ENCODE results near the gene METTL1. TPM values are rescaled to one million over a fixed set of nuclear protein-coding genes. Genes with fewer than 3 reads are reported as not detected.

Gene METTL1
- total and polyA plus RNA-seq, 2 experiments from 2014 or later: 8.6 to 31.1 TPM

DNA sequence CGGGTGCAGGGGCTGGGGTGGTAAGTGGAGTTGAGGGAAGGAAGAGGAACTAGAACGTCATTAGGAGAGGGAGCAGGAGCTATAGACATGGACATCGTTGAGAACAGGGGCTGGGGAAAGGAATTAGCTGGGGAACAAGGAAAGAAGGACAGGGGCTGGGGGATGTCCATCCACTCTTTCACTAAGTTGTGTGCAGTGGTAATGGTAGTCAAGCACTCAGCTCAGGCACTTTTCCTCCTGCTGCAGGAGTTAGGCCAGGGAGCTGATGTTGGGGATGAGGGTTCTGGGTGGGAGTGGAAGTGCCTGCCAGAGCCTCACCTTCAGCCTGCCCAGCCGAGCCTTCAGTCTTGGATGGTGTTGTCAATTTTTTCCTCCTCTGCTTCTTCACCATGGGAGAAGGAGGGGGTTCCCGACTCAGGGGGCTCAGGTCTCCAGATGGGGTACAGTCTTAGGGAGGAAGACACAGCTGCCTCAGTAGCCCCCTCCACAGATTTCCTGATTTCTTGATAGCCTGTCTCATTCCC, 42.5 kb downstream of the METTL1 start:
- H3K36me3 ChIP-seq (replicated peaks; ENCODE audit: insufficient read depth, low read depth): no peaks in the 10 kb centered on the region
- H3K27ac ChIP-seq: no peak overlapping the region
- H3K79me2 ChIP-seq: no peaks in the 10 kb centered on the region
- H3K4me3 ChIP-seq: no peak overlapping the region
- H3K27me3 ChIP-seq: peaks cover 90% of the 10 kb centered on the region
- H3K9me2 ChIP-seq (replicated peaks; ENCODE audit: insufficient read depth): no peaks in the 10 kb centered on the region
- DNase-seq (ENCODE audit: low spot score): no peak
- TF ChIP-seq, protein P1, sequence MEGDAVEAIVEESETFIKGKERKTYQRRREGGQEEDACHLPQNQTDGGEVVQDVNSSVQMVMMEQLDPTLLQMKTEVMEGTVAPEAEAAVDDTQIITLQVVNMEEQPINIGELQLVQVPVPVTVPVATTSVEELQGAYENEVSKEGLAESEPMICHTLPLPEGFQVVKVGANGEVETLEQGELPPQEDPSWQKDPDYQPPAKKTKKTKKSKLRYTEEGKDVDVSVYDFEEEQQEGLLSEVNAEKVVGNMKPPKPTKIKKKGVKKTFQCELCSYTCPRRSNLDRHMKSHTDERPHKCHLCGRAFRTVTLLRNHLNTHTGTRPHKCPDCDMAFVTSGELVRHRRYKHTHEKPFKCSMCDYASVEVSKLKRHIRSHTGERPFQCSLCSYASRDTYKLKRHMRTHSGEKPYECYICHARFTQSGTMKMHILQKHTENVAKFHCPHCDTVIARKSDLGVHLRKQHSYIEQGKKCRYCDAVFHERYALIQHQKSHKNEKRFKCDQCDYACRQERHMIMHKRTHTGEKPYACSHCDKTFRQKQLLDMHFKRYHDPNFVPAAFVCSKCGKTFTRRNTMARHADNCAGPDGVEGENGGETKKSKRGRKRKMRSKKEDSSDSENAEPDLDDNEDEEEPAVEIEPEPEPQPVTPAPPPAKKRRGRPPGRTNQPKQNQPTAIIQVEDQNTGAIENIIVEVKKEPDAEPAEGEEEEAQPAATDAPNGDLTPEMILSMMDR (IDR thresholded peaks at IDR 0.05; ENCODE audit: poor library complexity): no peak
- TF ChIP-seq EZH2phosphoT487 (IDR thresholded peaks at IDR 0.05; ENCODE audit: low read depth, severe bottlenecking, unreplicated experiment): no peak
- no peak for TF ChIP-seq EZH2 (IDR thresholded peaks at IDR 0.05; ENCODE audit: borderline replicate concordance)
- H4K20me1 ChIP-seq (ENCODE audit: insufficient read depth, poor library complexity, severe bottlenecking): no peaks in the 10 kb centered on the region
- no peak overlapping the region for H2AFZ ChIP-seq
- H3K9me3 ChIP-seq (ENCODE audit: low read depth): no peaks in the 10 kb centered on the region
- H3K4me1 ChIP-seq (ENCODE audit: insufficient read depth): peaks cover 6% of the 10 kb centered on the region
- 69% methylated on average over 5 of the region's 5 CpGs for WGBS (ENCODE audit: low lambda C conversion rate, missing lambda C conversion rate)
- H3K4me2 ChIP-seq: no peak overlapping the region

DNA sequence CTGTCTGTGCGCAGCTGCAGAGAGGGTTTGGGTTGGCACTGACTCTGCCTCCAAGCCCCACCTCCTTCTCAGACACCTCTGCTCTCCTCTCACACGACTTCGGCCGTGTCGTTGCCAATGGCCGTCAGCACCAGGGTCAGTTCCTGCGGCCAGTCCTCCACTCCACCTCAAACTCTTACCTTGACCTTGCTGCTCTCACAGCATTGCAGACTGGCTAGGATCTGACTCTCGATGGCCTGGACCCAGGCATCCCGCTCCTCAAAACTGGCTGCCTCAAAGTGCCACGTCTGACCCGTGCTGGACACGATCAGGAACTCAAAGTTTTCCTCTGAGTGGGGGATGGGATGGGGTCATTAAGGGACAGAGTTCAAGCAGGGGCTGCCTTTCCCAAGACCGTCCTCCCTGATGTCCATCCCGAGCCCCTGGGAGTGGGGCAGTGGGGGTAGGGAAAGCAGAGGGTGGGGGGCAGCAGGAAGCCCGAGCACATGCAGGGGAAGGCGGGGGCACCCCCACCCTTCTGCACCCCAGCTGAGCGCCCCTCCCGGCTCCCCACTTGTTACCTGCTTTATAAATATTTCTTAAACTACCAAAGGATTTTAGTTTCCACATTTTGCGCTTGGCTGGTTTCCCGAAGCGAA, 44.0 kb downstream of the METTL1 start:
- no peaks in the 10 kb centered on the region for H3K9me2 ChIP-seq (replicated peaks; ENCODE audit: insufficient read depth)
- H3K4me2 ChIP-seq: no peak overlapping the region
- no peak overlapping the region for H2AFZ ChIP-seq
- no peak for DNase-seq (ENCODE audit: low spot score)
- H3K36me3 ChIP-seq (replicated peaks; ENCODE audit: insufficient read depth, low read depth): no peaks in the 10 kb centered on the region
- 32% methylated on average over 17 of the region's 21 CpGs for WGBS (ENCODE audit: low lambda C conversion rate, missing lambda C conversion rate)
- no peak overlapping the region for H3K4me3 ChIP-seq
- no peak overlapping the region for H3K27ac ChIP-seq
- TF ChIP-seq EZH2phosphoT487 (IDR thresholded peaks at IDR 0.05; ENCODE audit: low read depth, severe bottlenecking, unreplicated experiment) (no peak), EZH2 (IDR thresholded peaks at IDR 0.05; ENCODE audit: borderline replicate concordance) (no peak)
- TF ChIP-seq, protein P1 (IDR thresholded peaks at IDR 0.05; ENCODE audit: poor library complexity): no peak
- no peaks in the 10 kb centered on the region for H3K9me3 ChIP-seq (ENCODE audit: low read depth)
- no peaks in the 10 kb centered on the region for H3K79me2 ChIP-seq
- H3K27me3 ChIP-seq: peaks cover 84% of the 10 kb centered on the region
- H4K20me1 ChIP-seq (ENCODE audit: insufficient read depth, poor library complexity, severe bottlenecking): no peaks in the 10 kb centered on the region
- H3K4me1 ChIP-seq (ENCODE audit: insufficient read depth): peaks cover 6% of the 10 kb centered on the region

DNA sequence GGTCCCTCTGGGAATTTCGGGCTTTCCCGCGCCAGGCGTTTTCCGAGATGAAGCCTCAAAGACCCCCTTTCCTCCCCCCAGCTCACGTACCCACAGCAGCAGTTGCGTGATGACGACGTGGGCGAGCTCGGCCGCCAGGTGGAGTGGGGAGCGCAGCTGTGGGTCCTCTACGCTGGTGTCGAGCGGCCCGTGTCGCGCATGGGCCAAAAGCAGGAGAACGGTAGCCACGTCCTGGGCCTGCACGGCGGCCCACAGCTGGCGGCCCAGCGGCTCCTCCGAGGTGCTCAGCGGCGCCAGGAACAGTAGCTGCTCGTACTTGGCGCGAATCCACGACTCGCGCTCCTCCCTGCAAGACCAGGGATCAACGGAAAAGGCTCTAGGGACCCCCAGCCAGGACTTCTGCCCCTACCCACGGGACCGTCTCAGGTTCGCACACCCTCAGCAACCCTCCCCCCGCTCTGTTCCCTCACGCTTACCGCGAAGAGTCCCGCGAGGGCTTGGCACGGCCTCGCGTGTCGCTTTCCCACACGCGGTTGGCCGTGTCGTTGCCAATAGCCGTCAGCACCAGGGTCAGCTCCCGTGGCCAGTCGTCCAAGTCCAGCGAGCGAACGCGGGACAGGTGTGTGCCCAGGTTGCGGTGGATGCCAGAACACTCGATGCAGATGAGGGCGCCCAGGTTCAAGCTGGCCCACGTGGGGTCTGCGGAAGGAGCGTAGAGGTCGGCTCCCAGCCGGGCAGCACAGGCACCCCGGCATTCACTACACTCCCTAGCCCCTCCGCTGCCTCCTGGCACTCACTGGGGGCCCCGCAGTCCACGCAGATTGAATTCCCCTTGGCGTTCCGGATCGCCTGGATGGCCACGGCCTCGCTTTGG, 44.8 kb downstream of the METTL1 start:
- TF ChIP-seq EZH2 (IDR thresholded peaks at IDR 0.05; ENCODE audit: borderline replicate concordance): peak; percentile 43
- no peak for TF ChIP-seq EZH2phosphoT487 (IDR thresholded peaks at IDR 0.05; ENCODE audit: low read depth, severe bottlenecking, unreplicated experiment)
- TF ChIP-seq, protein P1 (IDR thresholded peaks at IDR 0.05; ENCODE audit: poor library complexity): peak; percentile 25
- Histone ChIP-seq H3K9me2 (replicated peaks; ENCODE audit: insufficient read depth) (no peaks in the 10 kb centered on the region), H3K4me3 (peak overlapping the region; percentile 60), H2AFZ (peak overlapping the region; percentile 62), H3K36me3 (replicated peaks; ENCODE audit: insufficient read depth, low read depth) (no peaks in the 10 kb centered on the region), H3K79me2 (no peaks in the 10 kb centered on the region), H3K4me2 (peak overlapping the region; percentile 98), H3K27me3 (peaks cover 77% of the 10 kb centered on the region), H3K4me1 (ENCODE audit: insufficient read depth) (peaks cover 6% of the 10 kb centered on the region), H4K20me1 (ENCODE audit: insufficient read depth, poor library complexity, severe bottlenecking) (no peaks in the 10 kb centered on the region), H3K27ac (no peak overlapping the region), H3K9me3 (ENCODE audit: low read depth) (no peaks in the 10 kb centered on the region)
- DNase-seq (ENCODE audit: low spot score): peak; percentile 46
- WGBS (ENCODE audit: low lambda C conversion rate, missing lambda C conversion rate): 16% methylated on average over 74 of the region's 76 CpGs

Measured in hepatocyte (in vitro differentiated cells).